ENCODE data around the gene ADAM19.
A peak's percentile ranks its signal among the peaks of the same experiment; 100 is the strongest.

Gene ADAM19

DNA sequence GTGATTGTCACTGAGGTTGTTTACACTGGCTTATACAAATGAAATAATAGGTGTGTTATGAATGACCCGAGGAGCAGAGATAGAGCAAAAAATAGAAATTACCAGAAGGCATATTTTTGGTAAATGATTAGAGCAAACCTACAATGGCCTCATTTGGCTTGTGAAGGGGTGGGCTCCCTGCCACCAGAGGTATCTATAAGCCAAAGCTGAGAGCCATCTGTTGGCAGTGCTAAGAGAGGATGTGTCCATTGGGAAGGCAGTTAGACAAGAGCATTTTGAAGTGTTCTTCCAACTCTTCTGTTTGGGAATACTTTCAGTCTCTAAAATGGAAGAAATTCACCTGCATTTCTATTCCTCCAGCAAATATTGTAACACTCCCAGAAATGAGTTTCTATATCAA lies 104.9 kb downstream of the ADAM19 start:
- H3K4me3 ChIP-seq (ENCODE audit: low read depth, low read length): no peak overlapping the region
- ChIA-PET POLR2A (no interaction called here), CTCF (interaction anchor here (0.9 to 13.7 kb wide), 23 partner anchors 7 to 272 kb away, joined by 3 to 272 read pairs (median 7); partner anchors contain the start of genes LSM11 and NIPAL4)
- DNase-seq (ENCODE audit: low read depth, low spot score): no peak
- TF ChIP-seq CTCF (IDR thresholded peaks at IDR 0.05; ENCODE audit: insufficient read depth, low read length, missing control alignments): no peak

- DNase-seq (ENCODE audit: low read depth, low spot score): no peak
- CTCF ChIA-PET: interaction anchor here (0.9 to 13.7 kb wide), 21 partner anchors 7 to 273 kb away, joined by 3 to 272 read pairs (median 11); partner anchors contain the start of genes LSM11 and NIPAL4
- H3K4me3 ChIP-seq (ENCODE audit: low read depth, low read length): no peak overlapping the region
- no peak for TF ChIP-seq CTCF (IDR thresholded peaks at IDR 0.05; ENCODE audit: insufficient read depth, low read length, missing control alignments)
- POLR2A ChIA-PET: interaction anchor here (1.0 kb wide), 1 partner anchor 37 kb away, joined by 3 read pairs; no protein-coding TSS in a partner anchor
Measured at GRCh38 chr5:157469687-157470086, 105.9 kb downstream of the ADAM19 start.

DNA sequence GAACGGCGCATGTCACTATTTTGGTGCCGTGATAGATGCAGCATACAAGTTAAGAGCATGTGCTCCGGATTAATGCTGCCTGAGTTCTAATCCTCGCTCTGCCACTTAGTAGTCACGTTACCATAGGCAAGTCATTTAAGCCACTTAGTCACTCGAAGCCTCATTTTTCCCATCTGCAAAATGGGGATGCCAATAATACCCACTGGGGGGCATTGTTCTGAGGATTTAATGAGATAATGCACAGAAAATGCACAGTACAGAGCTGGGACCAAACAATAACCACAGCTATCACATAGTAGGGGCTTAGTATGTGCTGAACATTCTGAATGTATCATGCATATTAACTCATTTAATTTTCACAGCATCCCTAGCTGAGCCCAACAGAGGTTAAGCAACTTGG lies 106.5 kb downstream of the ADAM19 start:
- no peak for DNase-seq (ENCODE audit: low read depth, low spot score)
- TF ChIP-seq CTCF (IDR thresholded peaks at IDR 0.05; ENCODE audit: insufficient read depth, low read length, missing control alignments): no peak
- POLR2A ChIA-PET: interaction anchor here (1.0 kb wide), 1 partner anchor 37 kb away, joined by 3 read pairs; no protein-coding TSS in a partner anchor
- CTCF ChIA-PET: interaction anchor here (1.3 to 13.7 kb wide), 15 partner anchors 8 to 250 kb away, joined by 3 to 272 read pairs (median 12); partner anchors contain the start of gene NIPAL4
- no peak overlapping the region for H3K4me3 ChIP-seq (ENCODE audit: low read depth, low read length)

DNA sequence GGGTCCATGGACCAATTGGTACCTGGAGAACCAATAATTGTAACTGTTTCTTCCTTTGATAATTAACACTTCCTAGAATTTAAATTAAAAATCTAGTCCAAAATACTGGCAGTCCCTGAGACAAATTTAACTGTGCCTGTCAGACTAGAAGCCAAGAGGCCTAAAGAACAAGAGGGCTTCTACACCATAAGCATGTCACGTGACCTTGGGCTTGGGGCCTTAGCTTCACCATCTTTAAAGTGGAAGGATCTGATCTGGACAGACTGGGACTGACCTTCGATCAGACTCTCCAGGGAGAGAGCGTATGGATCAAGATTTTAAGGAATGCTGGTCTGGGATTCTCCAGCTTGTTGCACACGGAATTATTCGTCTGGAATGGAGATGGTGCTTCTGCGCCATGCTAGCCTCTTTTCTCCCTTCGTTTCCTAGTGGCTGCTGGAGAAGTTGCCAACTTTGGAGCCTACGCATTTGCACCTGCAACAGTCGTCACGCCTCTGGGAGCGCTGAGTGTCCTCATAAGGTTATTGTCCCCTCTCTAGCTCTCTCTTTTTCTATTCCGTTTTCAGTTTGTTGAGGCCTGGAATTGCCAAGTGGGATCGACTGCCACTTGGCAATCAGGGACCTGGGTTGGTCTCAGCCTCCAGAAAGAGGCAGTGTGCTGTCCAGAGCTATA lies 107.1 kb downstream of the ADAM19 start:
- ChIA-PET POLR2A (no interaction called here), CTCF (interaction anchor here (1.1 to 13.7 kb wide), 9 partner anchors 8 to 140 kb away, joined by 3 to 272 read pairs (median 17); partner anchors contain the start of gene NIPAL4)
- H3K4me3 ChIP-seq (ENCODE audit: low read depth, low read length): no peak overlapping the region
- TF ChIP-seq CTCF (IDR thresholded peaks at IDR 0.05; ENCODE audit: insufficient read depth, low read length, missing control alignments): no peak
- DNase-seq (ENCODE audit: low read depth, low spot score): no peak

DNA sequence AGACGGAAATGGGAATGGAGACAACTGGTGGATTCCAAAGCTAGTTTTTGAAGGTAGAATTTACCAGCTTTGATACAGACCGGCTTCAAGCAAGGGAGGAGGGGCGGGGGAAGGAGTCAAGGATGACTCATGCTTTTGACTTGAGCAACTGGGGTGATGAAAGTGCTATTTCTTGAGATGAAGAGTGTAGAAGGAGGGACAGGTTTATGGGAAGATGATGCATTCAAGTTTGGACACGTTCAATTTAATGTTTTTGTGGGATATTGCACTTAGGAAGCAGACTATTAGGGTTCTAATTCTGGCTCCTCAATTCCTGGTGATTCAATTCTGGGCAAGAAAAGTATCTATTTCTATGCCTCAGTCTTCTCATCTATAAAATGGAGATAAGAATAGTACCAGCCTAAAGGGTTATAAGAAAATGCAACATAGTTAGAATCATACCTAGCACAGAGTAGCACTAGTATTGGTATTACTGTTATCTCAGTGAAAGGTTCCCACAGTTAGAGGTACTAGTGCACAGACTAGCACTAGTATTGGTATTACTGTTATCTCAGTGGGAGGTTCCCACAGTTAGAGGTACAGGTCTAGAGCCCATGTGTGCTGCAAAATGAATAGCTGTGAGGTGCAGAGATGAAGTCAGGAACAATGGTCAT lies 110.9 kb downstream of the ADAM19 start:
- CTCF ChIA-PET: interaction anchor here (0.6 to 4.8 kb wide), 10 partner anchors 9 to 255 kb away, joined by 3 to 20 read pairs (median 4); no protein-coding TSS in a partner anchor
- POLR2A ChIA-PET: no interaction called here
- peak; percentile 76 for DNase-seq (ENCODE audit: low read depth, low spot score)

More for the DNA sequence above, 110.9 kb downstream of the ADAM19 start:
- no peak for TF ChIP-seq CTCF (IDR thresholded peaks at IDR 0.05; ENCODE audit: insufficient read depth, low read length, missing control alignments)
- H3K4me3 ChIP-seq (ENCODE audit: low read depth, low read length): no peak overlapping the region
